ENCODE data around the gene TMC1.

TMC1 gene

DNA sequence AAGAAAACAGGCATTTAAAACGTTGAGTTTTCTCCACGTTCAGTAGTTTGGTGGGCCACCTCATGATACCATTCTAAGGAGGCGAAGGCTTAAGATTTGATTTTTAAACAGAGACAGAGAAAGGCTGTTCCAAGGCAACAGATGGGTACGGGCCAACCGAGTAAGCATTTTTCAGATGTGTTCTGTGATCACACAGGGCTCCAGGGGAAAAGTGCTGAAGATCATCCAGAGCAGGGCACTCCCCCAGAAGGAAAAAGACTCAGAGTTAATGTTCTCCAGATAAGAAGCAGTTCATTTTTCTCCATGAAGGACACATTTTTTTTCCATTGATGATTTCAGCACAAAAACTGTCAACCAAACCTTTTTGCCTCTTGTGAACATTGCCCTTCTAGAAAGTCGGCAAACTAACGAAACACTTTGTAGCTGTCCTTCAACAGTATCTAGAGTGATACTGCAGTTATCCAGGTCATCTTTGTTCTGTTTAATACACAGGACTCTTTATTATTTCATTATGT, 292.7 kb downstream of the TMC1 start:
- H3K79me2 ChIP-seq: no peaks in the 10 kb centered on the region
- H3K4me2 ChIP-seq (ENCODE audit: low read length): no peak overlapping the region
- H3K4me3 ChIP-seq (ENCODE audit: low read depth, low read length): no peak overlapping the region
- TF ChIP-seq, protein P1, sequence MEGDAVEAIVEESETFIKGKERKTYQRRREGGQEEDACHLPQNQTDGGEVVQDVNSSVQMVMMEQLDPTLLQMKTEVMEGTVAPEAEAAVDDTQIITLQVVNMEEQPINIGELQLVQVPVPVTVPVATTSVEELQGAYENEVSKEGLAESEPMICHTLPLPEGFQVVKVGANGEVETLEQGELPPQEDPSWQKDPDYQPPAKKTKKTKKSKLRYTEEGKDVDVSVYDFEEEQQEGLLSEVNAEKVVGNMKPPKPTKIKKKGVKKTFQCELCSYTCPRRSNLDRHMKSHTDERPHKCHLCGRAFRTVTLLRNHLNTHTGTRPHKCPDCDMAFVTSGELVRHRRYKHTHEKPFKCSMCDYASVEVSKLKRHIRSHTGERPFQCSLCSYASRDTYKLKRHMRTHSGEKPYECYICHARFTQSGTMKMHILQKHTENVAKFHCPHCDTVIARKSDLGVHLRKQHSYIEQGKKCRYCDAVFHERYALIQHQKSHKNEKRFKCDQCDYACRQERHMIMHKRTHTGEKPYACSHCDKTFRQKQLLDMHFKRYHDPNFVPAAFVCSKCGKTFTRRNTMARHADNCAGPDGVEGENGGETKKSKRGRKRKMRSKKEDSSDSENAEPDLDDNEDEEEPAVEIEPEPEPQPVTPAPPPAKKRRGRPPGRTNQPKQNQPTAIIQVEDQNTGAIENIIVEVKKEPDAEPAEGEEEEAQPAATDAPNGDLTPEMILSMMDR (IDR thresholded peaks at IDR 0.05): no peak
- H2AFZ ChIP-seq: no peak overlapping the region
- no peaks in the 10 kb centered on the region for H3K27me3 ChIP-seq (ENCODE audit: control insufficient read depth, insufficient read depth, low read length)
- no peaks in the 10 kb centered on the region for H3K4me1 ChIP-seq
- no peaks in the 10 kb centered on the region for H3K36me3 ChIP-seq (ENCODE audit: control insufficient read depth, insufficient read depth, low read length)
- no peak overlapping the region for H3K9ac ChIP-seq
- H3K9me3 ChIP-seq (ENCODE audit: control insufficient read depth, low read length): no peaks in the 10 kb centered on the region
- no peak overlapping the region for H3K27ac ChIP-seq

DNA sequence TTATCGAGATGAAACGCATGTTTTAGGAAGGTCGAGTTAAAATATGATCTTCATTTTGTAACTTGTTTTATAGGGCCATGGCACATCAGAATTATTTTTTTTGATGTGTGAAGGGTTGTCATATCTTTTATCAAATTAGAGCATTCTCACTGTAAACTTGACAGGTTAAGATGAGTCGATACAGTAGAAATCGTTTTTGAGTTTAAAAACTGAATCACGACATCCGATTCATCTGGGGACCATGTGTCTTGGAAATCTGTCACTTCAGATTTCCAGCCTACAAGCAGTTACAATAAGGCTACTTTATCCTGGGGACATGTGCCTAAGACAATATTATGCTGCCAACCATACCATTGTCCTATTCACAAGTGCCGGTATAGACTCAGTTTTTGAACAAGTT, 295.3 kb downstream of the TMC1 start:
- no peak overlapping the region for H3K4me3 ChIP-seq (ENCODE audit: low read depth, low read length)
- no peak overlapping the region for H3K4me2 ChIP-seq (ENCODE audit: low read length)
- no peaks in the 10 kb centered on the region for H3K36me3 ChIP-seq (ENCODE audit: control insufficient read depth, insufficient read depth, low read length)
- H3K4me1 ChIP-seq: no peaks in the 10 kb centered on the region
- no peaks in the 10 kb centered on the region for H3K27me3 ChIP-seq (ENCODE audit: control insufficient read depth, insufficient read depth, low read length)
- no peaks in the 10 kb centered on the region for H3K79me2 ChIP-seq
- TF ChIP-seq, protein P1 (IDR thresholded peaks at IDR 0.05): no peak
- no peak overlapping the region for H3K27ac ChIP-seq
- no peak overlapping the region for H2AFZ ChIP-seq
- H3K9ac ChIP-seq: no peak overlapping the region
- no peaks in the 10 kb centered on the region for H3K9me3 ChIP-seq (ENCODE audit: control insufficient read depth, low read length)

DNA sequence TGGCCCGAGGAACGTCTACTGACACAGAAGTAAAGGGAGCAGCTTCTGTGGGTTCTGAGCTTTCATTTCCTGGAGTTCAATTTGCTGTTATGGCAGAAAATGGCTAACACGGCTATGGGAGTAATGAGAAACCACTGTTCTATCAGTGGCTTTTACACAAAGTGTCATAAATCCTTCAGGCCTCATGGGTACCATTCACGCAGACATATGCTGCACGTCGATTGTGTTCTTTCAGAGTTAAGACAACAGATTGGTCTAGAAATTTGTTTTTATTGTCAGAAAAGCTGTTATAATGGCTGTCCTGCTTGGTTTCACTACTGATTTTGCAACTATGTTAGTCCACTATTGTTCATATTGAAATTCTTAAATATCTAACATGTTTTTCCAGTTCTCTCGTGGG, 296.0 kb downstream of the TMC1 start:
- TF ChIP-seq, protein P1 (IDR thresholded peaks at IDR 0.05): no peak
- no peaks in the 10 kb centered on the region for H3K9me3 ChIP-seq (ENCODE audit: control insufficient read depth, low read length)
- H3K9ac ChIP-seq: no peak overlapping the region
- H3K4me3 ChIP-seq (ENCODE audit: low read depth, low read length): no peak overlapping the region
- no peaks in the 10 kb centered on the region for H3K36me3 ChIP-seq (ENCODE audit: control insufficient read depth, insufficient read depth, low read length)
- no peaks in the 10 kb centered on the region for H3K27me3 ChIP-seq (ENCODE audit: control insufficient read depth, insufficient read depth, low read length)
- no peak overlapping the region for H3K27ac ChIP-seq
- H3K4me2 ChIP-seq (ENCODE audit: low read length): no peak overlapping the region
- H3K79me2 ChIP-seq: no peaks in the 10 kb centered on the region
- H3K4me1 ChIP-seq: no peaks in the 10 kb centered on the region
- no peak overlapping the region for H2AFZ ChIP-seq

DNA sequence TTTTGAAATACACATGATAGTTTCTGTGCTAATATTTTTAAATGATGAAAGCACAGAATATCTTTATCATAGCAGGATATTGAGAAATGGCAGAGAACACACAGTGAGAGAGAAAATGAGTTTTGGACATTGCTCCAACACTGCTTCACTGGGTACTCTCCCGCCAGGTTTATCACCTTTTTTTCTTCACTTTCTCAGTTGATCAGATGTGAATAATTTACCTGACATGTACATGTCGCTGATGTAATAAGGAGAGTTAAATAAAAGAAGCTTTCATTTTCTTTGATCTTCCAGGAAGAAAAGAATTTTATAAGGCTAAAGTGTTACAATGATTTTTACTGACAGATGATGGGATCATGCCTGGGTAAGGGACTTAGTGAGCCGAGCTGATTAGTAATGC, 297.0 kb downstream of the TMC1 start:
- no peaks in the 10 kb centered on the region for H3K9me3 ChIP-seq (ENCODE audit: control insufficient read depth, low read length)
- no peaks in the 10 kb centered on the region for H3K27me3 ChIP-seq (ENCODE audit: control insufficient read depth, insufficient read depth, low read length)
- no peaks in the 10 kb centered on the region for H3K79me2 ChIP-seq
- H2AFZ ChIP-seq: no peak overlapping the region
- TF ChIP-seq, protein P1 (IDR thresholded peaks at IDR 0.05): no peak
- H3K27ac ChIP-seq: no peak overlapping the region
- H3K4me3 ChIP-seq (ENCODE audit: low read depth, low read length): no peak overlapping the region
- H3K36me3 ChIP-seq (ENCODE audit: control insufficient read depth, insufficient read depth, low read length): no peaks in the 10 kb centered on the region
- no peak overlapping the region for H3K9ac ChIP-seq
- no peaks in the 10 kb centered on the region for H3K4me1 ChIP-seq
- no peak overlapping the region for H3K4me2 ChIP-seq (ENCODE audit: low read length)

DNA sequence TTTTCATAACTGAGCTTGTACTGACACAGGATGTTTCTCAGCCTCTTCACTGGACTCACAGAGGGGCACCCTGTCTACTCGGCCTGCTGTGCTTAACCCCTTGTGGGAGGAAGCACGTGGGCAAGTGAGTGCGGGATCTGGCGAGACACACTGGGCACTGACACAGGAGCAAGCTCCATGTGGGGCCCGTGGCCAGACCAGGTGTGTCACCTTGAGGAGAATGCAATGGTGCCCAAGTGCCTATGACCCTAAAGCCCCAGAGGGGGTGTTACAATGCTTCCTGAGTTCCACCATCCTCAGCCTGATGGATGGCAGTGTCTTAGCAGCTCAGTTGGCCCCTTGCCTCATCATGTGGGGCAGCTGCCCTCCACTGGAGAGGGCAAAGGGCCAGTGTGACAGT, 302.6 kb downstream of the TMC1 start:
- Histone ChIP-seq H3K4me1 (no peaks in the 10 kb centered on the region), H3K9ac (no peak overlapping the region), H3K4me2 (ENCODE audit: low read length) (no peak overlapping the region), H3K27me3 (ENCODE audit: control insufficient read depth, insufficient read depth, low read length) (no peaks in the 10 kb centered on the region), H3K36me3 (ENCODE audit: control insufficient read depth, insufficient read depth, low read length) (no peaks in the 10 kb centered on the region), H3K4me3 (ENCODE audit: low read depth, low read length) (no peak overlapping the region), H2AFZ (no peak overlapping the region), H3K9me3 (ENCODE audit: control insufficient read depth, low read length) (no peaks in the 10 kb centered on the region), H3K79me2 (no peaks in the 10 kb centered on the region), H3K27ac (no peak overlapping the region)
- TF ChIP-seq, protein P1 (IDR thresholded peaks at IDR 0.05): no peak

Data from parathyroid adenoma (tissue), 2 donors.